DMS79 treated with DMSO at 0.1 percent for 48 hours (cell line): Measurements from ENCODE around the gene EMILIN2.
"Not testable (repeated sequence)": the region's sequence is repeated elsewhere in the genome, so short reads cannot be mapped to it uniquely, and the experiment has no call there.

Source experiments
- DNase-seq: peaks from one replicate; lab custom pipeline; 2025; lab: John Stamatoyannopoulos, UW

Gene EMILIN2

GRCh38 chr18:2846636-2847316 lies at the start of gene EMILIN2:
Gene EMILIN2 (plus strand): TSS chr18:2847006. CDS start chr18:2847189, 183 bp downstream.
- DNase-seq = no peak

DNA sequence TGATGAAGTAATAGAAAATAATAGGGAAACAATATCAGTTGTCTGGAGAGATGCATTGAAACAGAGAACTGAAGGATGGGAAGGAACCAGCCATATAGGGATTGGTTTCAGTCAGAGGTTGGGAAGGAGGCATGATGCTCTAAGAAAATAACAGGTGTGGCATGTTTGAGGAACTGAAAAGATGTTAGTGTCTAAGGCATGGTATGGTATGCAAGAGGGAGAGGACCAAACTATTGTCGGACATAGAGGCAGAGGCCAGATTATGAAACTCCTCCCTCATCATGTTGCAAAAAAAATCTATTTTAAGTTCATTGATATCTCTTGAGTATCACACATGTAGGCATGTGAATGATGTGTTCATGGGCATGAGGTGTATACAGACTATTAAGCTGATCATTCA lies 48.9 kb upstream of the EMILIN2 start:
- DNase-seq = no peak

DNA sequence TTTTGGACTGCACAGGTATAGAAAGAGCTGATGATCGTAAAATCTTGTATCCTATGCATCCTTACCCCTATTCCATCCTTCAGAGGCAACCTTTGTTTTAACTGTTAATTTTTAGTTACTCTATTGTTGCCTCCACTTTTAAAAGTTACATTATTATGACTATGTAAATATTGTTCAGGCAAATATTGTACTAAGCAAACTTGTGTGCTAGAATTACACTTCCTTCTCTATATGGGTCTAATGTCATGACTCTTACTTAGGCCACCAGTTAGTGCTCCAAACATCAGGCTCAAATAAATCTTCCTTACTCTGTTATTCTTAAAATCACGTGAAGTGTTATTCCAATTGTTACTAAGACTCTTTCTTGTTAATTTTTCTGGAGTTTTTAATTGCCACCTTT lies 47.4 kb upstream of the EMILIN2 start:
- DNase-seq = no peak

- no peak for DNase-seq
Observed at GRCh38 chr18:2805970-2806943, 40.5 kb upstream of the EMILIN2 start.

DNA sequence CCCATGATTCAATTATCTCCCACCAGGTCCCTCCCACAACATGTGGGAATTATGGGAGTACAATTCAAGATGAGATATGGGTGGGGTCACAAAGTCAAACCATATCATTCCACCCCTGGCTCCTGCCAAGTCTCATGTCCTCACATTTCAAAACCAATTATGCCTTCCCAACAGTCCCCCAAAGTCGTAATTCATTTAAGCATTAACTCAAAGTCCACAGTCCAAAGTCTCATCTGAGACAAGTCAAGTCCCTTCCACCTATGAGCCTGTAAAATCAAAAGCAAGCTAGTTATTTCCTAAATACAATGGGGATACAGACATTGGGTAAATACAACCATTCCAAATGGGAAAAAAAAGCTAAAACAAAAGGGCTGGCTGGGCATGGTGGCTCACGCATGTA lies 38.2 kb upstream of the EMILIN2 start:
- not testable (repeated sequence) for DNase-seq

DNA sequence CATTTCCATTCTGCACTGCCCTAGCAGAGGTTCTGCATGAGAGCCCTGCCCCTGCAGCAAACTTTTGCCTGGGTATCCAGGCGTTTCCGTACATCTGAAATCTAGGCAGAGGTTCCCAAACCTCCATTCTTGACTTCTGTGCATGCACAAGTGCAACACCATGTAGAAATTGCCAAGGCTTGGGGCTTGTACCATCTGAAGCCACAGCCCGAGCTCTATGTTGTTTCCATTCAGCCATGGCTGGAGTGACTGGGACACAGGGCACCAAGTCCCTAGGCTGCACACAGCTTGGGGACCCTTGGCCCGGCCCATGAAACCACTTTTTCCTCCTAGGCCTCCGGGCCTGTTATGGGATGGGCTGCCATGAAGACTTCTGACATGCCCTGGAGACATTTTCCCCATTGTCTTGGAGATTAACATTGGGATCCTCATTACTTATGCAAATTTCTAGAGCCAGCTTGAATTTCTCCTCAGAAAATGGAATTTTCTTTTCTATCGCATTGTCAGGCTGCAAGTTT lies 37.1 kb upstream of the EMILIN2 start:
- DNase-seq = not testable (repeated sequence)

- DNase-seq = no peak
Observed at GRCh38 chr18:2811416-2811815, 35.4 kb upstream of the EMILIN2 start.

- DNase-seq = no peak
Observed at GRCh38 chr18:2814928-2815327, 31.9 kb upstream of the EMILIN2 start.

- no peak for DNase-seq
Observed at GRCh38 chr18:2818281-2818680, 28.5 kb upstream of the EMILIN2 start.

DNA sequence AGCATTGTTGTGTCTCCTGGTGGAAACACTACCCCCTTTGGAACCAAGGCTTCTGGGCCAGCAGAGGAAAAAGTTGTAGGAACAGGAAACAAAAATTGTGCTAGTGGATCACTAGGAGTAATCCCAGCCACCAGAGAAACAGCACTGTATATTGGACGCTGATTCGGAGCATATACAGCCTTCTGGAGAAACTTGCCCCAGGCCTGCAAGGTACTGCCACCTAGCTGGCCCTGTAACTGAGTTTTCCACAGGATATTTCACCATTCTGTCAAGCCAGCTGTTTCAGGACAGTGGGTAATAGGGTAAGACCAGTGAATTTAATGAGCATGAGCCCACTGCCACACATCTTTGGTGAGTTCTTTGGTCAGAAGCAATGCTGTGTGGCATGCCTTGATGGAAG lies 25.1 kb upstream of the EMILIN2 start:
- no peak for DNase-seq

GRCh38 chr18:2822213-2822921 lies 24.4 kb upstream of the EMILIN2 start:
- no peak for DNase-seq

GRCh38 chr18:2823202-2823601 lies 23.6 kb upstream of the EMILIN2 start:
- no peak for DNase-seq

DNA sequence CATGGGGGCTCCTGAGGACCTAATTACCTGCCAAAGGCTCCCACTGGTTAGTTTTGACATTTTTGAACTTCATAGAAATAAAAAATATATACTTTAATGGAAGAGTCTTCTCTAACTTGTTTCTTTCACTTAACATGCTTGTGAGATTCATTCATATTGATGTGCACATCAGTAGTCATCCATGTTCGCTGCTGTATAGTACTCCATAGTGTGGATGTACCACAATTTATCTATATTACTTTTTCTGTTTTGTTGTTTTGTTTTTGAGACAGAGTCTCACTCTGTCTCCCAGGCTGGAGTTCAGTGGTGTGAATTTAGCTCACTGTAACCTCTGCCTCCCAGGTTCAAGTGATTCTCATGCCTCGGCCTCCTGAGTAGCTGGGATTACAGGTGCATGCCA lies 22.8 kb upstream of the EMILIN2 start:
- DNase-seq = no peak

GRCh38 chr18:2824865-2825264 lies 21.9 kb upstream of the EMILIN2 start:
- DNase-seq = no peak

GRCh38 chr18:2825613-2826175 lies 21.1 kb upstream of the EMILIN2 start:
- no peak for DNase-seq

DNA sequence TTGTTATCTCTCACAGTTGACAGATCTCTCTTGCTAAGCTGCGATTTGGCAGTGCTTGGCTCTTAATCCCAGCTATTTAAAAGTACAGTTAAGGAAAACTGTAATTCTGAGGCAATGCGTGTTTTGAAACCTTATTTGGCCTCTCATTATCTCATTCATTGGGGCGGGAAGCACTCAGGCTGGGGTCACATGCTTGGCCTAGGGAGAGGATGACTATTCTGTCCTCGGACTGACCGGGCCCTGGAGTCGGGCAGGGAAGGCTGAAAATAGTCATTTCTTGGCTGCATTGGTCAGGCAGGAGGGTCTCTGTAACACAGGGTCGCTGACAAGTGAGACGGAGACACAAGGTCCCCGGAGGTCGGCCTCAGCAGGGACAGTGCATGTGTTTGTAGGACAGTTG lies 20.2 kb upstream of the EMILIN2 start:
- no peak for DNase-seq

GRCh38 chr18:2827061-2827460 lies 19.7 kb upstream of the EMILIN2 start:
- no peak for DNase-seq

DNA sequence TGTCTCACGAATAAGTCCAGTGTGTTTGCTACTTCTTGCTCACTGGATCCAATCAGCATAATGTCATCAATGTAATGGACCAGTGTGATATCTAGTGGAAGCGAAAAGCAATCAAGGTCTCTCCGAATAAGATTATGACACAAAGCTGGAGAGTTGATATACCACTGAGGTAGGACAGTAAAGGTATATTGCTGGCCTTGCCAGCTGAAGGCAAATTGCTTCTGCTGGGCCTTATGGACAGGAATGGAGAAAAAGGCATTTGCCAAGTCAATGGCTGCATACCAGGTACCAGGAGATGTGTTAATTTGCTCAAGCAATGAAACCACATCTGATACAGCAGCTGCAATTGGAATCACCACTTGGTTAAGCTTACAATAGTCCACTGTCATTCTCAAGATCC lies 10.7 kb upstream of the EMILIN2 start:
- DNase-seq = not testable (repeated sequence)

DNA sequence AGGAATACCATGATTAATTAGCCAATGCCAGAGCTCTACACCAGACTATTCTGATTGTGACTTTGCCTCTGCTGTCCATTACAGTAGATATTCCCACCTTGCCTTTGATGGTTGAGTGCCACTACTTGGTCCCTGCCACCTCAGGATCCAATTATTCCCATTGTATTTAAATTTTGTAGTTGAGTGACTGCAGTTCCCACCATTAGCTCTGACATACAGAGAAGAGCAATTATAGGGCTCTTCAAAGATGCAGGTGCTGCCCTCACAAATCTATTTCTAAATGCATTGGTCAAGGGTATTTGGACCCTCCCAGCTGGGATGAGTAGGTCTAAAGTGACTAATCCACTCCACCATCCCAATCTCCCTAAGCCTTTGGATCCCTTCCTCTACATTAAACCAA lies 9.5 kb upstream of the EMILIN2 start:
- DNase-seq = not testable (repeated sequence)

GRCh38 chr18:2839202-2839601 lies 7.6 kb upstream of the EMILIN2 start:
- DNase-seq = no peak

DNA sequence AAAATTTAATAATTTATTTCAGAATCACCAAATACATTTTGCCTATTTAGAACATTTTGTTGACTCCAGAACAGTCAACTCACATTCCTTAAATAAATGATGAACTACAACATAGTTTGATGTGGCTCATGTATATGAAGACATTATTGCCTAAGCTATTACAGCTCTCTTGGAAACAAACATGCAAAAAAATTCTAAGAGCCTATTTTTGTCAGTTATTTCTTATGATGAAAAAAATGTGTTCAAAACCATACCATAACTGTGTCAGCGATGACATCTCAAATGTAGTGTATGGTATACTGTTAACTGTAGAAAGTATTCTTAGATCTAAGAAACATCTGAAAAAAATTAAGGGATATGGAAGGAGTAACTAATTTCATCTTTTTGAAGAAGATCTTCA lies 6.3 kb upstream of the EMILIN2 start:
- no peak for DNase-seq

- DNase-seq = no peak
Observed at GRCh38 chr18:2843146-2843545, 3.7 kb upstream of the EMILIN2 start.
